Keratinocyte (primary cell): ENCODE data around the gene PGPEP1. TPM values are rescaled to one million over a fixed set of nuclear protein-coding genes. Genes with fewer than 3 reads are reported as not detected.
"Not testable (repeated sequence)": the region's sequence is repeated elsewhere in the genome, so short reads cannot be mapped to it uniquely, and the experiment has no call there.

Experiments
- DNase-seq: peaks from one replicate; pipeline ENCODE4 v3.0.0-alpha.2; 2011; ENCODE audit warnings: low read depth, missing footprints, low spot score
- FAIRE-seq: peaks from 2 replicates; lab custom pipeline; 2011; peaks lifted over from hg19 to GRCh38; lab: Jason Lieb, UNC
- H2AFZ ChIP-seq: 2 replicates; pipeline ENCODE4 v1.6.0; 2012; ENCODE audit warnings: low read length, control low read depth, inconsistent platforms; ENCODE audit not compliant: control insufficient read depth
- H3K27ac ChIP-seq: 2 replicates; pipeline ENCODE4 v1.5.1; 2011; ENCODE audit warnings: low read length; ENCODE audit not compliant: control insufficient read depth, insufficient read depth
- H3K27me3 ChIP-seq: 3 replicates; pipeline ENCODE4 v1.6.0; 2011; ENCODE audit warnings: low read length; ENCODE audit not compliant: control insufficient read depth, insufficient read depth; ENCODE audit errors: extremely low read depth
- H3K36me3 ChIP-seq, 2 experiments: 2 replicates in 1 of 2; 3 replicates in 1 of 2; pipeline ENCODE4 v1.5.1; 2011; ENCODE audit warnings: low read length in 2 of 2, mild to moderate bottlenecking in 1 of 2; ENCODE audit not compliant: control insufficient read depth in 2 of 2, insufficient read depth in 2 of 2; ENCODE audit errors: extremely low read depth in 1 of 2
- H3K4me1 ChIP-seq: 3 replicates; pipeline ENCODE4 v1.5.1; 2011; ENCODE audit warnings: low read length; ENCODE audit not compliant: control insufficient read depth, insufficient read depth; ENCODE audit errors: extremely low read depth
- H3K4me2 ChIP-seq: 3 replicates; pipeline ENCODE4 v1.6.0; 2011; ENCODE audit warnings: low read depth, low read length; ENCODE audit not compliant: control insufficient read depth, insufficient read depth; ENCODE audit errors: extremely low read depth
- H3K4me3 ChIP-seq, 3 experiments: fragments of 200-600 bp in 1 of 3; sonication (generic) in 1 of 3; 2 replicates in 2 of 3; 3 replicates in 1 of 3; pipeline ENCODE4 v1.5.1; 2011 to 2016; ENCODE audit warnings: low read length in 3 of 3, mild to moderate bottlenecking in 3 of 3, control low read depth in 2 of 3, inconsistent platforms in 1 of 3, low read depth in 1 of 3, mixed read lengths in 1 of 3, mixed run types in 1 of 3, moderate library complexity in 1 of 3; ENCODE audit not compliant: control insufficient read depth in 2 of 3, insufficient read depth in 2 of 3; ENCODE audit errors: extremely low read depth in 1 of 3
- H3K79me2 ChIP-seq: 2 replicates; pipeline ENCODE4 v1.6.0; 2012; ENCODE audit warnings: low read length; ENCODE audit not compliant: control insufficient read depth, insufficient read depth
- H3K9ac ChIP-seq: 3 replicates; pipeline ENCODE4 v1.6.0; 2011; ENCODE audit warnings: low read length; ENCODE audit not compliant: control insufficient read depth, insufficient read depth; ENCODE audit errors: extremely low read depth
- H3K9me1 ChIP-seq: 3 replicates; pipeline ENCODE4 v1.6.0; 2011; ENCODE audit warnings: low read length; ENCODE audit not compliant: control insufficient read depth, insufficient read depth; ENCODE audit errors: extremely low read depth
- H3K9me3 ChIP-seq: 2 replicates; pipeline ENCODE4 v1.5.1; 2012; ENCODE audit warnings: low read depth, low read length; ENCODE audit not compliant: control insufficient read depth
- H4K20me1 ChIP-seq: 3 replicates; pipeline ENCODE4 v1.6.0; 2011; ENCODE audit warnings: low read length; ENCODE audit not compliant: control insufficient read depth, insufficient read depth; ENCODE audit errors: extremely low read depth
- CTCF ChIP-seq, 3 experiments: IDR thresholded peaks in 1 of 3; conservative IDR thresholded peaks in 1 of 3; optimal IDR thresholded peaks in 1 of 3; 2 replicates in 2 of 3; 3 replicates in 1 of 3; pipeline versions ENCODE3 to v1.5.1; 2011; ENCODE audit warnings: low read length in 3 of 3, mild to moderate bottlenecking in 3 of 3, moderate library complexity in 2 of 3, control low read depth in 1 of 3, inconsistent platforms in 1 of 3; ENCODE audit not compliant: insufficient read depth in 2 of 3; ENCODE audit errors: extremely low read depth in 1 of 3
- EZH2 ChIP-seq: IDR thresholded peaks from one replicate; pipeline ENCODE4 v1.6.1; 2012; ENCODE audit warnings: inconsistent platforms, mild to moderate bottlenecking, low read length, moderate library complexity
- dilution Hi-C: fragments of 300-500 bp; cut with MboI; formaldehyde crosslinking; loops from one replicate; pipeline ENCODE4 v1.7.0; 2020; ENCODE audit warnings: low sequenced_read_pairs; ENCODE audit not compliant: extremely low pct_ligation_motif_present
- polyA plus RNA-seq, 5 experiments: library from polyadenylated mRNA; depleted of rRNA in 3 of 5; stranded (reverse) in 3 of 5; stranded (forward) in 1 of 5; unstranded in 1 of 5; fragments of >200 nt; gene quantifications; 1 replicate in 1 of 5; 2 replicates in 3 of 5; 3 replicates in 1 of 5; pipeline versions ENCODE4 v1.2.1 to v1.2.3, GENCODE V29; 2011 to 2012; ENCODE audit warnings: missing spikeins in 2 of 5, low read depth in 1 of 5, low replicate concordance in 1 of 5

Gene PGPEP1
- polyA plus RNA-seq, 1 donor (not counting 4 experiments of a cell fraction or from before 2014, with no cell fraction given) = 5.6 TPM

GRCh38 chr19:18348171-18348570 is 7.8 kb downstream of the PGPEP1 start:
- no peak overlapping the region for H3K4me2 ChIP-seq
- peaks cover 27% of the 10 kb centered on the region for H3K4me1 ChIP-seq
- no peaks in the 10 kb centered on the region for H3K9me3 ChIP-seq
- no peaks in the 10 kb centered on the region for H3K36me3 ChIP-seq
- TF ChIP-seq CTCF (optimal IDR thresholded peaks at IDR 0.05 in 1 of 3, IDR thresholded peaks at IDR 0.05 in 1 of 3, conservative IDR thresholded peaks at IDR 0.05 in 1 of 3; ENCODE audit: extremely low read depth in 1 of 3, insufficient read depth in 2 of 3, low read length in 3 of 3) (no peak), EZH2 (no peak)
- no peaks in the 10 kb centered on the region for H4K20me1 ChIP-seq
- H3K4me3 ChIP-seq = no peak overlapping the region
- H3K27me3 ChIP-seq = no peaks in the 10 kb centered on the region
- H3K79me2 ChIP-seq = no peaks in the 10 kb centered on the region
- no peaks in the 10 kb centered on the region for H3K9me1 ChIP-seq
- no peak overlapping the region for H2AFZ ChIP-seq
- DNase-seq (no peak), FAIRE-seq (no peak)
- no peak overlapping the region for H3K27ac ChIP-seq
- dilution Hi-C loops = no loop called here
- no peak overlapping the region for H3K9ac ChIP-seq

GRCh38 chr19:18348818-18349339 is 8.5 kb downstream of the PGPEP1 start:
- DNase-seq, FAIRE-seq, H3K36me3 ChIP-seq, H3K4me2 ChIP-seq, H2AFZ ChIP-seq, H3K4me3 ChIP-seq, H3K27ac ChIP-seq, H3K9me1 ChIP-seq, H3K27me3 ChIP-seq, H3K79me2 ChIP-seq, H3K9ac ChIP-seq, H4K20me1 ChIP-seq, H3K9me3 ChIP-seq, dilution Hi-C loops: not testable (repeated sequence)
- peaks cover 21% of the 10 kb centered on the region for H3K4me1 ChIP-seq

- no peak overlapping the region for H3K4me3 ChIP-seq
- no peak for FAIRE-seq
- H3K4me2 ChIP-seq = no peak overlapping the region
- H3K79me2 ChIP-seq = no peaks in the 10 kb centered on the region
- no peak for DNase-seq
- H4K20me1 ChIP-seq = no peaks in the 10 kb centered on the region
- H3K27ac ChIP-seq = no peak overlapping the region
- dilution Hi-C loops = no loop called here
- H3K36me3 ChIP-seq = no peaks in the 10 kb centered on the region
- TF ChIP-seq CTCF (optimal IDR thresholded peaks at IDR 0.05 in 1 of 3, IDR thresholded peaks at IDR 0.05 in 1 of 3, conservative IDR thresholded peaks at IDR 0.05 in 1 of 3; ENCODE audit: extremely low read depth in 1 of 3, insufficient read depth in 2 of 3, low read length in 3 of 3) (peak; percentile 81 to 89 (median 86)), EZH2 (no peak)
- no peak overlapping the region for H3K9ac ChIP-seq
- peaks cover 14% of the 10 kb centered on the region for H3K4me1 ChIP-seq
- no peak overlapping the region for H2AFZ ChIP-seq
- H3K9me1 ChIP-seq = no peaks in the 10 kb centered on the region
- H3K27me3 ChIP-seq = no peaks in the 10 kb centered on the region
- no peaks in the 10 kb centered on the region for H3K9me3 ChIP-seq
Measured at GRCh38 chr19:18349524-18350128, 9.2 kb downstream of the PGPEP1 start.
